HG02938 (cell line): ENCODE results near the gene ZDHHC7.
"Not testable (repeated sequence)": the region's sequence is repeated elsewhere in the genome, so short reads cannot be mapped to it uniquely, and the experiment has no call there.

Experiments used
- ATAC-seq: cut with Tn5 transposase; IDR thresholded peaks from one replicate; pipeline ENCODE4 v1.9.1; 2021; ENCODE audit warnings: mild to moderate bottlenecking, moderate library complexity; ENCODE audit not compliant: unreplicated experiment

The ZDHHC7 gene

GRCh38 chr16:84947022-84947421, 64.3 kb downstream of the ZDHHC7 start:
- ATAC-seq, result no peak

- no peak for ATAC-seq
Measured at GRCh38 chr16:84943620-84944019, 67.7 kb downstream of the ZDHHC7 start.

GRCh38 chr16:84942786-84943185, 68.5 kb downstream of the ZDHHC7 start:
- no peak for ATAC-seq

GRCh38 chr16:84941921-84942320, 69.4 kb downstream of the ZDHHC7 start:
- ATAC-seq, result no peak

- ATAC-seq, result no peak
Measured at GRCh38 chr16:84940670-84941551, 70.4 kb downstream of the ZDHHC7 start.

- not testable (repeated sequence) for ATAC-seq
Measured at GRCh38 chr16:84938616-84939015, 72.7 kb downstream of the ZDHHC7 start.

- ATAC-seq, result no peak
Measured at GRCh38 chr16:84937196-84938005, 73.9 kb downstream of the ZDHHC7 start.

- ATAC-seq, result no peak
Measured at GRCh38 chr16:84933774-84934631, 77.3 kb downstream of the ZDHHC7 start.

- no peak for ATAC-seq
Measured at GRCh38 chr16:84932681-84933080, 78.7 kb downstream of the ZDHHC7 start.

- no peak for ATAC-seq
Measured at GRCh38 chr16:84931506-84931905, 79.8 kb downstream of the ZDHHC7 start.

GRCh38 chr16:84931107-84931494, 80.2 kb downstream of the ZDHHC7 start:
- ATAC-seq, result no peak

- no peak for ATAC-seq
Measured at GRCh38 chr16:84930298-84931106, 80.8 kb downstream of the ZDHHC7 start.

GRCh38 chr16:84929421-84930297, 81.7 kb downstream of the ZDHHC7 start:
- no peak for ATAC-seq

GRCh38 chr16:84928679-84929420, 82.5 kb downstream of the ZDHHC7 start:
- ATAC-seq, result no peak

GRCh38 chr16:84927621-84928591, 83.4 kb downstream of the ZDHHC7 start:
- ATAC-seq, result no peak

GRCh38 chr16:84926462-84926861, 84.9 kb downstream of the ZDHHC7 start:
- no peak for ATAC-seq

GRCh38 chr16:84925773-84926372, 85.5 kb downstream of the ZDHHC7 start:
- ATAC-seq, result no peak
